Ramos (cell line): ENCODE results near the gene ZSCAN23.

Experiments
- in situ Hi-C: fragments of 300-500 bp; cut with MboI; formaldehyde crosslinking; loops from one replicate; pipeline ENCODE4 v1.14.3; 2022; ENCODE audit warnings: low sequenced_read_pairs; ENCODE audit not compliant: unreplicated experiment

Gene ZSCAN23

GRCh38 chr6:28383235-28384142 is 59.8 kb downstream of the ZSCAN23 start:
- in situ Hi-C loops = no loop called here
